GM19395 (cell line): Measurements from ENCODE around the gene DUSP15.
"Not testable (repeated sequence)": the region's sequence is repeated elsewhere in the genome, so short reads cannot be mapped to it uniquely, and the experiment has no call there.

Source experiments
- ATAC-seq: cut with Tn5 transposase; IDR thresholded peaks from one replicate; pipeline ENCODE4 v1.9.1; 2021; ENCODE audit warnings: mild to moderate bottlenecking, moderate library complexity; ENCODE audit not compliant: unreplicated experiment

Gene DUSP15

GRCh38 chr20:31824125-31824485 is 46.2 kb downstream of the DUSP15 start:
- ATAC-seq: no peak

- no peak for ATAC-seq
Measured at GRCh38 chr20:31823360-31824124, 46.8 kb downstream of the DUSP15 start.

GRCh38 chr20:31822421-31823330 is 47.7 kb downstream of the DUSP15 start:
- ATAC-seq: no peak

- no peak for ATAC-seq
Measured at GRCh38 chr20:31821427-31821826, 48.9 kb downstream of the DUSP15 start.

- no peak for ATAC-seq
Measured at GRCh38 chr20:31820228-31820627, 50.1 kb downstream of the DUSP15 start.

- ATAC-seq: no peak
Measured at GRCh38 chr20:31819083-31819784, 51.1 kb downstream of the DUSP15 start, which contains the start of gene MYLK2. TSS of gene MYLK2 (plus strand) at chr20:31819356. CDS start at chr20:31819581, 225 bp downstream.

GRCh38 chr20:31818376-31818908 is 51.9 kb downstream of the DUSP15 start:
- ATAC-seq: no peak

GRCh38 chr20:31817461-31817860 is 52.9 kb downstream of the DUSP15 start:
- ATAC-seq: no peak

GRCh38 chr20:31816221-31816620 is 54.1 kb downstream of the DUSP15 start:
- no peak for ATAC-seq

- no peak for ATAC-seq
Measured at GRCh38 chr20:31815408-31816188, 54.7 kb downstream of the DUSP15 start.

- ATAC-seq: not testable (repeated sequence)
Measured at GRCh38 chr20:31814142-31814541, 56.2 kb downstream of the DUSP15 start.

- no peak for ATAC-seq
Measured at GRCh38 chr20:31813611-31814010, 56.7 kb downstream of the DUSP15 start.

GRCh38 chr20:31811796-31812728 is 58.3 kb downstream of the DUSP15 start:
- no peak for ATAC-seq

- no peak for ATAC-seq
Measured at GRCh38 chr20:31811198-31811597, 59.1 kb downstream of the DUSP15 start.
